Endothelial cell of umbilical vein (primary cell): Measurements from ENCODE around the gene DCLK1. TPM values are rescaled to one million over a fixed set of nuclear protein-coding genes. Genes with fewer than 3 reads are reported as not detected.

ENCODE experiments used
- BruUV-seq: library from RNA; stranded (reverse); fragments of 400-500 nt; replicated peaks from 2 replicates; lab custom pipeline; 2021; lab: Mats Ljungman, UMichigan
- CTCF ChIA-PET: fragments of 300-600, 350-600 bp; sonication (Branson Sonifier 250); formaldehyde crosslinking; loops from one replicate; lab custom pipeline; 2021; ENCODE audit warnings: antibody characterized with exemption, inconsistent platforms; lab: Charles Lee
- POLR2A ChIA-PET: fragments of 300-600, 350-600 bp; sonication (Branson Sonifier 250); formaldehyde crosslinking; loops from one replicate; lab custom pipeline; 2021; ENCODE audit warnings: antibody characterized with exemption, inconsistent platforms; lab: Charles Lee
- DNase-seq: peaks from one replicate; pipeline ENCODE4 v3.0.0-alpha.2; 2011; ENCODE audit warnings: low read depth, low spot score
- FAIRE-seq: peaks from 2 replicates; lab custom pipeline; 2011; peaks lifted over from hg19 to GRCh38; lab: Jason Lieb, UNC
- H2AFZ ChIP-seq: 2 replicates; pipeline ENCODE4 v1.6.0; 2012; ENCODE audit warnings: low read depth, low read length, control low read depth, inconsistent platforms
- H3K27ac ChIP-seq: 2 replicates; pipeline ENCODE4 v1.5.1; 2011; ENCODE audit warnings: low read depth, mild to moderate bottlenecking, control low read depth, low read length, moderate library complexity; ENCODE audit not compliant: insufficient read depth
- H3K27me3 ChIP-seq, 2 experiments: 2 replicates each; pipeline versions ENCODE4 v1.6.0 to v1.6.1; 2011; ENCODE audit warnings: low read length in 2 of 2, mixed read lengths in 1 of 2; ENCODE audit not compliant: control insufficient read depth in 2 of 2, insufficient read depth in 2 of 2
- H3K36me3 ChIP-seq, 2 experiments: 2 replicates in 1 of 2; 3 replicates in 1 of 2; pipeline ENCODE4 v1.5.1; 2011; ENCODE audit warnings: low read length in 2 of 2, mild to moderate bottlenecking in 1 of 2, moderate library complexity in 1 of 2; ENCODE audit not compliant: control insufficient read depth in 2 of 2, insufficient read depth in 2 of 2; ENCODE audit errors: extremely low read depth in 1 of 2
- H3K4me1 ChIP-seq: 3 replicates; pipeline ENCODE4 v1.5.1; 2011; ENCODE audit warnings: mild to moderate bottlenecking, low read length; ENCODE audit not compliant: control insufficient read depth, insufficient read depth; ENCODE audit errors: extremely low read depth
- H3K4me2 ChIP-seq: 2 replicates; pipeline ENCODE4 v1.6.1; 2011; ENCODE audit warnings: low read length, control low read depth, mixed read lengths; ENCODE audit not compliant: insufficient read depth
- H3K4me3 ChIP-seq, 3 experiments: fragments of 200-600 bp in 1 of 3; sonication (generic), shearing (Covaris generic) in 1 of 3; replicated peaks in 1 of 3; 2 replicates each; pipeline ENCODE4 v1.5.1; 2011 to 2016; ENCODE audit warnings: control low read depth in 3 of 3, low read length in 3 of 3, mild to moderate bottlenecking in 2 of 3, inconsistent platforms in 1 of 3, low read depth in 1 of 3, moderate library complexity in 1 of 3; ENCODE audit not compliant: insufficient read depth in 1 of 3
- H3K79me2 ChIP-seq: 2 replicates; pipeline ENCODE4 v1.6.0; 2012; ENCODE audit warnings: low read length, inconsistent platforms; ENCODE audit not compliant: control insufficient read depth, insufficient read depth
- H3K9ac ChIP-seq: replicated peaks from 2 replicates; pipeline ENCODE3; 2011; ENCODE audit warnings: low read length, control low read depth; ENCODE audit not compliant: insufficient read depth; ENCODE audit errors: extremely low read depth
- H3K9me1 ChIP-seq: replicated peaks from 3 replicates; pipeline ENCODE4 v1.6.0; 2011; ENCODE audit warnings: mild to moderate bottlenecking, low read length; ENCODE audit not compliant: control insufficient read depth, insufficient read depth; ENCODE audit errors: extremely low read depth
- H3K9me3 ChIP-seq: replicated peaks from 2 replicates; pipeline ENCODE4 v1.5.1; 2012; ENCODE audit warnings: low read length, inconsistent platforms; ENCODE audit not compliant: control insufficient read depth, insufficient read depth
- H4K20me1 ChIP-seq: replicated peaks from 2 replicates; pipeline ENCODE3; 2011; ENCODE audit warnings: mild to moderate bottlenecking, low read length; ENCODE audit not compliant: control insufficient read depth, insufficient read depth; ENCODE audit errors: extremely low read depth
- CTCF ChIP-seq, 2 donors: IDR thresholded peaks; 1 replicate in 1 of 2; 2 replicates in 1 of 2; pipeline ENCODE4 v1.5.1; 2011; ENCODE audit warnings: low read length in 2 of 2, mild to moderate bottlenecking in 2 of 2, moderate library complexity in 2 of 2, control low read depth in 1 of 2, inconsistent platforms in 1 of 2, low read depth in 1 of 2; ENCODE audit not compliant: insufficient read depth in 1 of 2; ENCODE audit errors: extremely low read depth in 1 of 2
- EZH2 ChIP-seq: IDR thresholded peaks from 2 replicates; pipeline ENCODE4 v1.6.1; 2012; ENCODE audit warnings: borderline replicate concordance, low read depth, mild to moderate bottlenecking, moderate library complexity, low read length, inconsistent platforms; ENCODE audit not compliant: severe bottlenecking
- FOS ChIP-seq: IDR thresholded peaks from 2 replicates; pipeline ENCODE4 v1.6.1; 2011; ENCODE audit warnings: mild to moderate bottlenecking, low read length, moderate library complexity, borderline replicate concordance; ENCODE audit not compliant: insufficient read depth
- GATA2 ChIP-seq: IDR thresholded peaks from 2 replicates; pipeline ENCODE4 v1.7.0; 2011; ENCODE audit warnings: low read depth, mild to moderate bottlenecking, moderate library complexity, mixed read lengths, low read length; ENCODE audit not compliant: insufficient read length, insufficient read depth
- JUN ChIP-seq: IDR thresholded peaks from 2 replicates; pipeline ENCODE4 v1.6.1; 2011; ENCODE audit warnings: borderline replicate concordance, low read depth; ENCODE audit not compliant: insufficient read length, insufficient read depth
- MAX ChIP-seq: IDR thresholded peaks from 2 replicates; pipeline ENCODE4 v1.6.1; 2011; ENCODE audit not compliant: insufficient read depth, insufficient read length
- MYC ChIP-seq: IDR thresholded peaks from one replicate; pipeline ENCODE4 v1.6.1; 2011; ENCODE audit warnings: mild to moderate bottlenecking, low read depth, low read length
- POLR2A ChIP-seq: IDR thresholded peaks from 2 replicates; pipeline ENCODE4 v1.6.1; 2012; ENCODE audit warnings: low read depth, mild to moderate bottlenecking, control low read depth, low read length
- POLR2AphosphoS5 ChIP-seq: IDR thresholded peaks from 2 replicates; pipeline ENCODE4 v1.6.1; 2012; ENCODE audit warnings: low read depth, mild to moderate bottlenecking, control low read depth, low read length, moderate library complexity; ENCODE audit not compliant: insufficient read depth
- dilution Hi-C: fragments of 300-500 bp; cut with MboI; formaldehyde crosslinking; loops from one replicate; pipeline ENCODE4 v1.15.0; 2019; ENCODE audit warnings: low sequenced_read_pairs; ENCODE audit not compliant: extremely low pct_ligation_motif_present
- intact Hi-C: fragments of 100-400 bp; cut with micrococcal nuclease; formaldehyde crosslinking; loops from one replicate; pipeline ENCODE4 v1.10.0; 2022
- polyA plus RNA-seq, 4 experiments: library from polyadenylated mRNA; depleted of rRNA in 3 of 4; stranded (reverse) in 3 of 4; unstranded in 1 of 4; fragments of >200 nt; gene quantifications; 2 replicates each; pipeline versions ENCODE4 v1.2.1 to v1.2.3, GENCODE V29; 2011 to 2012; ENCODE audit warnings: missing spikeins in 1 of 4
- total RNA-seq: library from RNA; stranded (reverse); gene quantifications from 2 replicates; pipeline ENCODE4 v1.2.3, GENCODE V29; 2021

The DCLK1 gene
- total and polyA plus RNA-seq, 2 donors (not counting 3 experiments of a cell fraction or from before 2014, with no cell fraction given), result 0.28 to 3.9 TPM

- intact Hi-C loops, result loop anchor here (10.0 kb wide), 1 partner anchor 743 kb away; no protein-coding TSS in a partner anchor
- no peaks in the 10 kb centered on the region for H3K9me3 ChIP-seq
Observed at GRCh38 chr13:35957996-35958395, 173.2 kb downstream of the DCLK1 start.

More at GRCh38 chr13:35957996-35958395, 173.2 kb downstream of the DCLK1 start:
- ChIA-PET CTCF (interaction anchor here (1.5 kb wide), 1 partner anchor 169 kb away, joined by 4 read pairs; no protein-coding TSS in a partner anchor), POLR2A (no interaction called here)
- FAIRE-seq, result no peak
- H3K9ac ChIP-seq, result no peak overlapping the region
- DNase-seq, result no peak
- TF ChIP-seq CTCF (IDR thresholded peaks at IDR 0.05; ENCODE audit: extremely low read depth in 1 of 2, insufficient read depth in 1 of 2, low read depth in 1 of 2, low read length in 2 of 2), result no peak
- TF ChIP-seq EZH2, result no peak
- no peak for TF ChIP-seq POLR2A
- TF ChIP-seq MYC, result no peak
- TF ChIP-seq JUN, result no peak
- TF ChIP-seq POLR2AphosphoS5, result no peak
- TF ChIP-seq MAX, result no peak
- TF ChIP-seq FOS, result no peak
- no peak for TF ChIP-seq GATA2
- H3K27ac ChIP-seq, result no peak overlapping the region
- no peaks in the 10 kb centered on the region for H3K27me3 ChIP-seq
- H3K79me2 ChIP-seq, result no peaks in the 10 kb centered on the region
- H3K4me3 ChIP-seq, result no peak overlapping the region
- no peaks in the 10 kb centered on the region for H3K36me3 ChIP-seq
- dilution Hi-C loops, result no loop called here
- no peak overlapping the region for H2AFZ ChIP-seq
- H4K20me1 ChIP-seq, result no peaks in the 10 kb centered on the region
- BruUV-seq, result no TSS peak
- H3K9me1 ChIP-seq, result no peaks in the 10 kb centered on the region
- no peak overlapping the region for H3K4me2 ChIP-seq
- no peaks in the 10 kb centered on the region for H3K4me1 ChIP-seq
